ENCODE results near the gene MAPT. TPM values are rescaled to one million over a fixed set of nuclear protein-coding genes. Genes with fewer than 3 reads are reported as not detected.

Gene MAPT
- total and polyA plus RNA-seq, 2 of the 4 experiments (the other 2 are of a cell fraction), result 0.18 to 0.19 TPM

DNA sequence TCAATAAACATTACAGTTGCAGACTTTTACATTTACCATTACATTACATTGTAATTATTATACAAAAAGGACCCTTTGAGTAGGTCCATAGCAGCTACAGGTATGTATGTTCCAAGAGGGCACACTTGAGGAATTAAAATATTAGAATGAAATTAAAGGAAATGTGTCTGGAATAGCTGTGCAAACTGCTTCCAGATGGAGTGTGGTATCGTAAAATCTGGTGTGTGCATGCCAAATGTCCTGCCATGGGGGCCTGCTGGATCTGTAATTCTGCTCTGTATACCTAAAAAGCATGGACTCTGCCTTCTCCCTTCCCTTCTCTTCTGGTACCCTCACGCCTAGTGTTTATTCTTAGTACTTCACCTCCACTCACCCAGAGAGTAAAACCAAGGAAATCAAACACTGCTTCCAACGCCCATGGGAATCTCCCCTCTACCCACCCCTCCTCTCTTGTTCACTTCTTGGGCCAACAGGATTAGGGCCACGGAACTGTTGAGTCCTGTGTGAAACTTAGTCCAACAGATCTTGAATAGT, 143.4 kb downstream of the MAPT start:
- Histone ChIP-seq H2AFZ (replicated peaks; ENCODE audit: low read length, poor library complexity) (no peak overlapping the region), H3K9ac (ENCODE audit: low read depth, low read length) (no peak overlapping the region), H2AK5ac (ENCODE audit: low read depth, low read length) (no peak overlapping the region), H3K27me3 (ENCODE audit: control insufficient read depth, insufficient read depth, low read length) (no peaks in the 10 kb centered on the region), H2BK15ac (ENCODE audit: low read depth, low read length) (no peak overlapping the region), H3K56ac (ENCODE audit: extremely low read depth, insufficient read depth, low read length) (no peak overlapping the region), H2AK9ac (replicated peaks; ENCODE audit: low read depth, low read length, poor library complexity) (no peak overlapping the region), H4K91ac (ENCODE audit: insufficient read depth, low read depth, low read length) (no peak overlapping the region), H3K14ac (replicated peaks; ENCODE audit: low read depth, low read length) (no peak overlapping the region), H3K36me3 (ENCODE audit: control insufficient read depth, insufficient read depth, low read length) (peaks cover 55% of the 10 kb centered on the region), H3K27ac (ENCODE audit: insufficient read depth, low read length) (no peak overlapping the region), H3K9me1 (ENCODE audit: insufficient read depth, low read length) (peaks cover 8% of the 10 kb centered on the region; the same call in 1 of the 2 replicates), H3K9me3 (ENCODE audit: control insufficient read depth, insufficient read depth, low read length) (no peaks in the 10 kb centered on the region), H3K4me3 (ENCODE audit: insufficient read depth, low read depth, low read length) (no peak overlapping the region), H4K8ac (ENCODE audit: low read depth in 2 of 2, low read length in 2 of 2) (no peak overlapping the region), H4K20me1 (ENCODE audit: insufficient read depth, low read length) (no peaks in the 10 kb centered on the region; the same call in 1 of the 2 replicates), H2BK5ac (ENCODE audit: low read depth, low read length, poor library complexity, severe bottlenecking) (no peak overlapping the region), H3K79me1 (ENCODE audit: low read depth in 1 of 2, low read length in 2 of 2) (peaks cover 22 to 30% of the 10 kb centered on the region in 2 experiments), H2BK20ac (ENCODE audit: low read depth, low read length) (no peak overlapping the region), H3K4me1 (ENCODE audit: control insufficient read depth, insufficient read depth, low read length) (no peaks in the 10 kb centered on the region), H4K5ac (ENCODE audit: low read depth, low read length) (no peak overlapping the region), H3K4me2 (ENCODE audit: low read depth, low read length) (no peak overlapping the region), H3K18ac (ENCODE audit: low read depth, low read length) (no peak overlapping the region), H3K23ac (ENCODE audit: low read depth, low read length) (no peak overlapping the region), H2BK120ac (ENCODE audit: low read depth, low read length) (no peak overlapping the region), H3K4ac (ENCODE audit: low read depth, low read length) (no peak overlapping the region)
- ATAC-seq (ENCODE audit: low read depth) (no peak), DNase-seq (no peak)
- CTCF ChIA-PET, result interaction anchor here (0.9 to 1.1 kb wide), 2 partner anchors 155 to 175 kb away, joined by 3 to 4 read pairs; partner anchors contain the start of gene KANSL1
- in situ Hi-C loops (cut with MboI; ENCODE audit: low sequenced_read_pairs), result no loop called here
- POLR2A ChIA-PET (ENCODE audit: unreplicated experiment), result no interaction called here
- dilution Hi-C loops (cut with HindIII; ENCODE audit: low sequenced_read_pairs, unreplicated experiment), result no loop called here
- intact Hi-C loops (cut with micrococcal nuclease), result no loop called here
- WGBS, 2 experiments (ENCODE audit: extremely low coverage in 2 of 2, insufficient read length in 1 of 2), result 100% methylated on average over 1 of the region's 4 CpGs; no CpG with 5 or more reads in 1 of the 2 experiments
- TF ChIP-seq, protein P1, sequence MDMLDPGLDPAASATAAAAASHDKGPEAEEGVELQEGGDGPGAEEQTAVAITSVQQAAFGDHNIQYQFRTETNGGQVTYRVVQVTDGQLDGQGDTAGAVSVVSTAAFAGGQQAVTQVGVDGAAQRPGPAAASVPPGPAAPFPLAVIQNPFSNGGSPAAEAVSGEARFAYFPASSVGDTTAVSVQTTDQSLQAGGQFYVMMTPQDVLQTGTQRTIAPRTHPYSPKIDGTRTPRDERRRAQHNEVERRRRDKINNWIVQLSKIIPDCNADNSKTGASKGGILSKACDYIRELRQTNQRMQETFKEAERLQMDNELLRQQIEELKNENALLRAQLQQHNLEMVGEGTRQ (IDR thresholded peaks at IDR 0.05; ENCODE audit: low read depth, low read length), result no peak
- TF ChIP-seq CEBPB (IDR thresholded peaks at IDR 0.05; ENCODE audit: low read depth, low read length) (no peak), RCOR1 (IDR thresholded peaks at IDR 0.05; ENCODE audit: insufficient replicate concordance, low read length) (no peak), POLR2A (IDR thresholded peaks at IDR 0.05; ENCODE audit: low read depth, low read length) (no peak), NFE2L2 (IDR thresholded peaks at IDR 0.05; ENCODE audit: low read depth, low read length) (no peak), RFX5 (IDR thresholded peaks at IDR 0.05; ENCODE audit: low read depth, low read length) (no peak), MXI1 (IDR thresholded peaks at IDR 0.05; ENCODE audit: borderline replicate concordance, low read depth, low read length) (no peak), RAD21 (IDR thresholded peaks at IDR 0.05; ENCODE audit: low read length) (no peak), FOS (IDR thresholded peaks at IDR 0.05; ENCODE audit: low read depth, low read length) (no peak), SMC3 (IDR thresholded peaks at IDR 0.05; ENCODE audit: low read depth, low read length) (no peak), ELK1 (IDR thresholded peaks at IDR 0.05; ENCODE audit: borderline replicate concordance, low read depth, low read length) (no peak), MAZ (IDR thresholded peaks at IDR 0.05; ENCODE audit: borderline replicate concordance, low read depth, low read length) (no peak), MAFK (IDR thresholded peaks at IDR 0.05; ENCODE audit: low read depth, low read length) (no peak), CHD1 (IDR thresholded peaks at IDR 0.05; ENCODE audit: low read depth, low read length) (no peak), BHLHE40 (IDR thresholded peaks at IDR 0.05; ENCODE audit: low read depth, low read length) (no peak)
- TF ChIP-seq, protein P2, sequence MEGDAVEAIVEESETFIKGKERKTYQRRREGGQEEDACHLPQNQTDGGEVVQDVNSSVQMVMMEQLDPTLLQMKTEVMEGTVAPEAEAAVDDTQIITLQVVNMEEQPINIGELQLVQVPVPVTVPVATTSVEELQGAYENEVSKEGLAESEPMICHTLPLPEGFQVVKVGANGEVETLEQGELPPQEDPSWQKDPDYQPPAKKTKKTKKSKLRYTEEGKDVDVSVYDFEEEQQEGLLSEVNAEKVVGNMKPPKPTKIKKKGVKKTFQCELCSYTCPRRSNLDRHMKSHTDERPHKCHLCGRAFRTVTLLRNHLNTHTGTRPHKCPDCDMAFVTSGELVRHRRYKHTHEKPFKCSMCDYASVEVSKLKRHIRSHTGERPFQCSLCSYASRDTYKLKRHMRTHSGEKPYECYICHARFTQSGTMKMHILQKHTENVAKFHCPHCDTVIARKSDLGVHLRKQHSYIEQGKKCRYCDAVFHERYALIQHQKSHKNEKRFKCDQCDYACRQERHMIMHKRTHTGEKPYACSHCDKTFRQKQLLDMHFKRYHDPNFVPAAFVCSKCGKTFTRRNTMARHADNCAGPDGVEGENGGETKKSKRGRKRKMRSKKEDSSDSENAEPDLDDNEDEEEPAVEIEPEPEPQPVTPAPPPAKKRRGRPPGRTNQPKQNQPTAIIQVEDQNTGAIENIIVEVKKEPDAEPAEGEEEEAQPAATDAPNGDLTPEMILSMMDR (conservative IDR thresholded peaks at IDR 0.05; ENCODE audit: low read depth, low read length), result no peak
- BruUV-seq (replicated peaks), result no TSS peak

All from IMR-90 (cell line).